Neural crest cell (in vitro differentiated cells): Measurements from ENCODE around the gene CYP4V2. TPM values are rescaled to one million over a fixed set of nuclear protein-coding genes. Genes with fewer than 3 reads are reported as not detected.
"Not testable (repeated sequence)": the region's sequence is repeated elsewhere in the genome, so short reads cannot be mapped to it uniquely, and the experiment has no call there.

Experiments used
- DNase-seq: peaks from one replicate; pipeline ENCODE4 v3.0.0; 2021; ENCODE audit warnings: low read depth, mixed read lengths, low spot score
- H3K27ac Mint-ChIP-seq: one replicate; pipeline ENCODE4 v1.8.0; 2021; ENCODE audit warnings: mild to moderate bottlenecking, mixed read lengths; ENCODE audit not compliant: unreplicated experiment
- H3K27me3 Mint-ChIP-seq: 2 replicates; pipeline ENCODE4 v1.8.0; 2021; ENCODE audit warnings: low read depth, mild to moderate bottlenecking, mixed read lengths
- H3K36me3 Mint-ChIP-seq: 2 replicates; pipeline ENCODE4 v1.8.0; 2021; ENCODE audit warnings: low read depth, mild to moderate bottlenecking, mixed read lengths
- H3K4me1 Mint-ChIP-seq: 2 replicates; pipeline ENCODE4 v1.8.0; 2021; ENCODE audit warnings: mixed read lengths
- H3K4me3 Mint-ChIP-seq: one replicate; pipeline ENCODE4 v1.8.0; 2021; ENCODE audit warnings: mild to moderate bottlenecking, mixed read lengths
- H3K9me3 Mint-ChIP-seq: 2 replicates; pipeline ENCODE4 v1.8.0; 2021; ENCODE audit warnings: mixed read lengths
- total RNA-seq: library from RNA; stranded (reverse); gene quantifications from 2 replicates; pipeline ENCODE4 v1.2.1, GENCODE V29; 2021
- TF ChIP-seq, protein P1 (sequence below): fragments of 200-600 bp; sonication (generic); conservative IDR thresholded peaks from 2 replicates; pipeline ENCODE4 v1.5.0; 2021; ENCODE audit warnings: antibody characterized with exemption, mild to moderate bottlenecking

Gene CYP4V2
- total RNA-seq, 1 donor from 2014 or later: 6.4 TPM

DNA sequence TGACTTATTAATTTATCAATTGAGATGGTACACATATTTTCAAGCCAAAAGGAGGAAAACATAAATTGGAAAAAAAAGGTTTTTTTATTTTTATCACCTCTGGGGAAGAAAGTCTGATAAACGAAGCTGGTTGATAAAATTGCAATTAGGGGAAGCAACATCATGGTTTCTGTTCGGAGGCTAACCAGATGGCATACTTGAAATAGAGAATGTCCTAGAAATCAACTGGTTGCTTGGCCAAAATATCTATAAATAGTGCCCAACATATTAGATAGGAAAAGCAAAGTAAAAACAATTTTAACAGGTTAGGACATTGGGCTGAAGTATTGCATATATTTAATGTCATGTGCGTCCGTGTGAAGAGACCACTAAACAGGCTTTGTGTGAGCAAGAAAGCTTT, 50.2 kb downstream of the CYP4V2 start:
- peaks cover 10% of the 10 kb centered on the region for H3K9me3 Mint-ChIP-seq
- H3K4me3 Mint-ChIP-seq: no peak overlapping the region
- no peak for DNase-seq
- no peaks in the 10 kb centered on the region for H3K36me3 Mint-ChIP-seq
- H3K27me3 Mint-ChIP-seq: peaks cover 1% of the 10 kb centered on the region
- H3K4me1 Mint-ChIP-seq: no peaks in the 10 kb centered on the region
- no peak overlapping the region for H3K27ac Mint-ChIP-seq
- TF ChIP-seq, protein P1, sequence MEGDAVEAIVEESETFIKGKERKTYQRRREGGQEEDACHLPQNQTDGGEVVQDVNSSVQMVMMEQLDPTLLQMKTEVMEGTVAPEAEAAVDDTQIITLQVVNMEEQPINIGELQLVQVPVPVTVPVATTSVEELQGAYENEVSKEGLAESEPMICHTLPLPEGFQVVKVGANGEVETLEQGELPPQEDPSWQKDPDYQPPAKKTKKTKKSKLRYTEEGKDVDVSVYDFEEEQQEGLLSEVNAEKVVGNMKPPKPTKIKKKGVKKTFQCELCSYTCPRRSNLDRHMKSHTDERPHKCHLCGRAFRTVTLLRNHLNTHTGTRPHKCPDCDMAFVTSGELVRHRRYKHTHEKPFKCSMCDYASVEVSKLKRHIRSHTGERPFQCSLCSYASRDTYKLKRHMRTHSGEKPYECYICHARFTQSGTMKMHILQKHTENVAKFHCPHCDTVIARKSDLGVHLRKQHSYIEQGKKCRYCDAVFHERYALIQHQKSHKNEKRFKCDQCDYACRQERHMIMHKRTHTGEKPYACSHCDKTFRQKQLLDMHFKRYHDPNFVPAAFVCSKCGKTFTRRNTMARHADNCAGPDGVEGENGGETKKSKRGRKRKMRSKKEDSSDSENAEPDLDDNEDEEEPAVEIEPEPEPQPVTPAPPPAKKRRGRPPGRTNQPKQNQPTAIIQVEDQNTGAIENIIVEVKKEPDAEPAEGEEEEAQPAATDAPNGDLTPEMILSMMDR: no peak

DNA sequence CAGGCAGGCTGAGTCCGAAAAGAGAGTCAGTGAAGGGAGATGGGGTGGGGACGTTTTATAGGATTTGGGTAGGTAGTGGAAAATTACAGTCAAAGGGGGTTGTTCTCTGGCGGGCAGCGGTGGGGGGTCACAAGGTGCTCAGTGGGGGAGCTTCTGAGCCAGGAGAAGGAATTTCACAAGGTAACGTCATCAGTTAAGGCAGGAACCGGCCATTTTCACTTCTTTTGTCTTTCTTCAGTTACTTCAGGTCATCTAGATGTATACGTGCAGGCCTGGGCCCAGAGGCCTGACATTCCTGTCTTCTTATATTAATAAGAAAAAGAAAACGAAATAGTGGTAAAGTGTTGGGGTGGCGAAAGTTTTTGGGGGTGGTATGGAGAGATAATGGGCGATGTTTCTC, 50.7 kb downstream of the CYP4V2 start:
- H3K9me3 Mint-ChIP-seq: peaks cover 12% of the 10 kb centered on the region
- not testable (repeated sequence) for H3K4me1 Mint-ChIP-seq, H3K27ac Mint-ChIP-seq, H3K36me3 Mint-ChIP-seq, H3K27me3 Mint-ChIP-seq, DNase-seq, H3K4me3 Mint-ChIP-seq

DNA sequence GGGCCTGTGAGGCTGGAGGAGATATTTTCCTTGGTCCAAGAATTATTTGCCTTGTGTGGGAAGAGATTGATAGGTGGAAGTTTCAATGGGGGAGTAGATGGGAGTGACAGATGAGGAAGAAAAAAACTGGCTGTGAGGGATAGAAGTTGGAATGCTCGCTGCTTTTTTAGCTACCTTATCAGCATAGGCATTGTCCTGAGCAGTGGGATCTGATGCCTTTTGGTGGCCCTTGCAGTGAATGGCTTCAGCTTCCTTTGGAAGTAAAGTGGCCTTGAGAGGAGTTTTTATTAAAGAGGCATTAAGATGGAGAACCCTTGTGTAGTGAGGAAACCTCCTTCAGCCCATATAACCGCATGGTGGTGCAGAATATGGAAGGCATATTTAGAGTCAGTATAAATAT, 52.0 kb downstream of the CYP4V2 start:
- H3K4me1 Mint-ChIP-seq: no peaks in the 10 kb centered on the region
- TF ChIP-seq, protein P1: no peak
- peaks cover 13% of the 10 kb centered on the region for H3K9me3 Mint-ChIP-seq
- H3K27ac Mint-ChIP-seq: no peak overlapping the region
- no peak overlapping the region for H3K4me3 Mint-ChIP-seq
- peaks cover 2% of the 10 kb centered on the region for H3K27me3 Mint-ChIP-seq
- no peaks in the 10 kb centered on the region for H3K36me3 Mint-ChIP-seq
- no peak for DNase-seq

DNA sequence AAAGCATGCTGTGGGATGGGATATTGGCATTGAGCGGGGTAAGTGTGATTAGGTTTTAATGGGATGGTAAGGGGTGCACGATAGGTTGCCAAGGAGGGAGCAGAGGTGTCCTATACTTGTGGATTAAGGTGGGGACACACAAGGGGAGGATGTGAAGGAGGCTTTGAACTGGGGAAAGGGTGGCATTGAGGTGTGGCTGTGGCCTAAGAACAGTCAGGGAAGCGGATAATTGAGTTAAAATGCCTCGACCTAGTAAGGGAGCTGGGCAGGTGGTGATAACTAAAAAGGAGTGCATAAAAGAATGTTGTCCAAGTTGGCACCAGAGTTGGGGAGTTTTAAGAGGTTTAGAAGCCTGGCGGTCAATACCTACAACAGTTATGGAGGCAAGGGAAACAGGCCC, 53.5 kb downstream of the CYP4V2 start:
- Mint-ChIP-seq H3K36me3 (no peaks in the 10 kb centered on the region), H3K4me1 (peaks cover 8% of the 10 kb centered on the region), H3K27me3 (peaks cover 2% of the 10 kb centered on the region), H3K9me3 (peaks cover 13% of the 10 kb centered on the region), H3K4me3 (no peak overlapping the region), H3K27ac (no peak overlapping the region)
- TF ChIP-seq, protein P1: no peak
- no peak for DNase-seq

DNA sequence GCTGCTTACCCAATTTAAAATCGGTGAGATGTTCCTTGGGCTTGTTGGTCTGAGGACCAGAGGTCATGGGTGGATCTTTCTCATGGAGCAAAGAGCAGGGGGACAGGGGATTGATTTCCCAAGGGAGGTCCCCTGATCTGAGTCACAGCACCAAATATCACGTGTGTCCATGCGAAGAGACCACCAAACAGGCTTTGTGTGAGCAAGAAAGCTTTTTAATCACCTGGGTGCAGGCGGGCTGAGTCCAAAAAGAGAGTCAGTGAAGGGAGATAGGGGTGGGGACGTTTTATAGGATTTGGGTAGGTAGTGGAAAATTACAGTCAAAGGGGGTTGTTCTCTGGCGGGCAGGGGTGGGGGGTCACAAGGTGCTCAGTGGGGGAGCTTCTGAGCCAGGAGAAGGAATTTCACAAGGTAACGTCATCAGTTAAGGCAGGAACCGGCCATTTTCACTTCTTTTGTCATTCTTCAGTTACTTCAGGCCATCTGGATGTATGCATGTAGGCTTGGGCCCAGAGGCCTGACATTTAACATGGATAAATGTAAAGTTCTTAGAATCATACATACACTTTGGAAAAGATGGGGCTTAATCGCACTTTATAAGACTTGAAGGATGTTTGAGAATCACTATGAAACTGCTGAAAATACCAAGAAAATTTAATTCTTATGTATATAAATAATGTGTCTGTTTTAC, 55.8 kb downstream of the CYP4V2 start:
- peaks cover 16% of the 10 kb centered on the region for H3K4me1 Mint-ChIP-seq
- H3K9me3 Mint-ChIP-seq: peaks cover 13% of the 10 kb centered on the region
- H3K36me3 Mint-ChIP-seq, DNase-seq, H3K27ac Mint-ChIP-seq, H3K4me3 Mint-ChIP-seq, H3K27me3 Mint-ChIP-seq: not testable (repeated sequence)

DNA sequence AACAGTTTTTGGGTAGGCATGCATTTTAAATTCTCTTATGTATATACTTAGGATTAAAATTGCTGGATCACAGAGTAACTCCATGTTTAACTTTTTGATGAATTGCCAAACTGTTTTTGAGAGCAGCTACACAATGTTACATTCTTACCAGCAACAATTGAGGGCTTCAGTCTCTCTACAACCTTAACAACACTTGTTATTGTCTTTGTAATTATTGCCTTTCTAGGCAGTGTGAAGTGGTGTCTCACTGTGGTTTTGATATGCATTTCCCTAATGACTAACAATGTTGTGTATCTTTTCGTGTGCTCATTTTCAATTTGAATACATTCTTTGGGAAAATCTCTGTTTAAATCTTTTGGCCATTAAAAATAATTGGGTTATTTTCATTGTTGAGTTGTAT, 57.3 kb downstream of the CYP4V2 start:
- peaks cover 16% of the 10 kb centered on the region for H3K4me1 Mint-ChIP-seq
- H3K27me3 Mint-ChIP-seq: peaks cover 2% of the 10 kb centered on the region
- TF ChIP-seq, protein P1: no peak
- H3K4me3 Mint-ChIP-seq: no peak overlapping the region
- H3K36me3 Mint-ChIP-seq: no peaks in the 10 kb centered on the region
- peaks cover 13% of the 10 kb centered on the region for H3K9me3 Mint-ChIP-seq
- no peak overlapping the region for H3K27ac Mint-ChIP-seq
- no peak for DNase-seq
